Activated CD4-positive, alpha-beta T cell treated with anti-CD3 and anti-CD28 coated beads, Interleukin-2, Interleukin-4, amounts not matched to agents 100 ng/mL and 50 ng/mL, durations not matched to agents 16 hours and 8 hours (primary cell): ENCODE measurements around the gene PQBP1.

ENCODE experiments used
- DNase-seq: peaks from one replicate; pipeline ENCODE4 v3.0.0-alpha.2; 2020; ENCODE audit warnings: low spot score

PQBP1 gene

DNA sequence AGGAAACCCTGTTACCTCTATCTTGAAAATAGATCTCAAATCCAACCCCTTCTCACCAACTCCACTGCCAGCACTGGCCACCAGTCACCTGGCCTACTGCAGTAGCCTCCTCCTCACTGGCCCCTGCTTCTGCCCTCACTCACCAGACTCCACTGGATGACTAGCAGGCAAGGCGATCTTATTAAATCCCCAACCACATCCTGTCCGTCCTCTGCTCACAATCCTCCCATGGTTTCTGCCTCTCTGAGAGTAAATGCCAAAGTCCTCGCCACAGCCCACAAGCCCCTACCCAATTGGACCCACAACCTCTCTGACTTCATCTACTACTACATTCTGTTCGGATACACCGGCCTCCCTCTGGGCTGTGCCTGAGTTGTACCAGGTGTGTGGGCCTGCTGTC is 26.5 kb downstream of the PQBP1 start:
- no peak for DNase-seq

DNA sequence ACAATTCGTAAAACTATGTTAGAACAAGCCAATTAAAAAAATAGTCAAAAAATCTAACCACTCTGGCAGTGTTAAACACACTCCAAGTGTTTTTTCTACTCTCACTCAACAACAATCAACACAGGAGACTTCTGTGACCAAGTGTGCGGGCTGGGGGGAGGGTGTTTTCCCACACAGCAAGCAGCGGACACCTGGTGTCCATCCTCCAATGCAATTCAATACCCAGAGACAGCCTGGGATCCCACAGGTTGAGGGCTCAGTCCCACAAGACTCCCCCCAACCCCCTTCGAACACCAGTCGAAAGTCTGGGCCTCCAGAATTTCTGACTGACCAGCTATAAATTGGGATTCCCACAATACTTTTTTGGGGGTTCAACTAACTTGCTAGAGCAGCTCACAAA is 29.4 kb downstream of the PQBP1 start:
- no peak for DNase-seq

DNA sequence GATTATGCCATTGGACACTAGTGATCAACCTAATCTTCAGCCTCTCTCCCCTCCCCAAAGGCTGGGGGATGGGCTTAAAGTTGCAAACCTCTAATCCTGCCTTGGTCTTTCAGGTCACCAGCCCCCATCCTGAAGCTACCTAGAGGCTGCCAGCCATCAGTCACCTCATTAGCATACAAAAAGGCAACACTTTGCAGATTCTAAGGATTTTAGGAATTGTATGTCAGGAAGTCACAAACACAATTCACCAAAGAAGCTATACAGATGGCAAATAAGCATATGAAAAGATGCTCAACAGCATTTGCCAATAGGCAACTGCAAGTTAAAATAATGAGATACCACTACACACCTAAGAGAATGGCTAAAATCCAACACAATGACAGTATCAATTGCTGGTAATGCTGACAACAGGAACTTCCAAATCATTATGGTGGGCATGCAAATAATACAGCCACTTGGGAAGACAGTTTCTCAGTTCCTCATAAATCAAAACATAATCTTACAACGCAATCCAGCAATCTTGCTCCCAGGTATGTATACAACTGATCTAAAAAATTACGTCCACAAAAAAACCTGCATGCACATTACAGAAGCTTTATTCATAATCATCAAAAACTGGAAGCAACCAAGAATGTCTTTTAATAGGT is 30.1 kb downstream of the PQBP1 start:
- DNase-seq: no peak

DNA sequence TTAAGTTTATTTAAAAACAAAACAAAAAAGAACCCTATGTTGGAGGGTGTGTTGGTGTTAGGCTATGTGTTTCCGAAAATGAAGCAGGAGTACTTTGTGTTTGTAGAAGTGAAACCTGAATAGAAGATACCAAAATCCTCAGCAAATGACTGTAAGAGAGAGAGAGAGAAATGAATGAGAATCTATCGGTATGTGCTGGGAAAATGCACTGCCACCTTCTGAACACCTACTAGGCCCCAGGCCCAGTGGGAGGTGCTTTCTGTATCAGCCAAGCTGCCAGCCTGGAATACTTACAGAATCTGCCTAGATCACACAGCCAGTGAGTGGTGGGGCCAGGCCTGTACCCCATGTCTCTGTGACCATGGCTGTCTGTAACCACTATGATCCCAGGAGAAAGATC is 36.0 kb downstream of the PQBP1 start:
- DNase-seq: no peak

DNA sequence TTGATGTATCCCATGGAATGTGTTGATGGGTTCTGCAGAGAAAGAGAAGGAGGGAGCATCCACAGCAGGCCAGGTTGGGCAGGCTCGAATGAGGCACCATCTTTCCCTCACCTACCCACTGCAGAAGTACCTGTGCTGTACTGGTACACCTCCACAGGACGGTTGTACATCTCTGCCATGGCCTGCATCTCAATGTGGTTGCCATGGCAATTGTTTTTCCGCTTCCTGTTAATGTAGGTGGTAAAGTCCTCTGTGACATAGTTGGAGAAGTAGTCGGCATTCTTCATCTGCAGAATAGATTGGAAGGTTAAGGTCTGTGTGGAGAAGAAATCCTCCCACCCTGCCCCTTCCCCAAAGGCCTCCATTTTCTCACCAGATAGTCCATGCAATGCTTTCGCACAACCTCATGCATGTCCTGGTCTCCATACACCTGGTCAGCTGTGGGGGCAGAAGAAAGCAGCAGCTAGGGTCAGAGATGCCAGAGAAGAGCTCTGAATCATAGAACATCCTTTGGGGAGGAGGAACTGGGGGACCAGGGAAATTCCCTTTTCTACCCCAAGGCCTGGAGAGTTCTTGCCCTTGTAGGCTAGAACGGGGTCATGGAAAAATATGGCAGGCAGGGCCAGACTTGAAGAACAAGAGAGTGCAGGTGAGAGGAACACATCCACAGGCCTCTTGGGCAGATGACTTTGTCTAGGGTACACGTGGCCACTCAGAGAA is 37.0 kb downstream of the PQBP1 start:
- no peak for DNase-seq

DNA sequence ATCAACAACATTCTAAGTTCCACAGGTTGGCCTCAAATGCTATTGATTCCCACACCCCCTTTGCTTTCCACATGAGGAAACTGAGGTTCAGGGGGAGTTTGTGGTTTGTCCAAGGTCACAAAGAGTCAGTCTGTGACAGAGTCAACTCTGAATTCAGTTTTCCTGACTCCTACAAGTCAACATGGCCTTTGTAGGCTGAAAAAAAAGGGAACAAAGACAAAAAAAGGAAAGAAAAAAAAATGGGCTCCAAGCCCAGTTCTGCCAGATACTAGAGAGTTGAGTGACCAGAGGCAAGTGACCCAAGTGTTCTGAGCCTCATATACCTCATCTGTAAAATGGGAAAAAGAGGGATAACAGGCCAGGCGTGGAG is 37.6 kb downstream of the PQBP1 start:
- DNase-seq: no peak

DNA sequence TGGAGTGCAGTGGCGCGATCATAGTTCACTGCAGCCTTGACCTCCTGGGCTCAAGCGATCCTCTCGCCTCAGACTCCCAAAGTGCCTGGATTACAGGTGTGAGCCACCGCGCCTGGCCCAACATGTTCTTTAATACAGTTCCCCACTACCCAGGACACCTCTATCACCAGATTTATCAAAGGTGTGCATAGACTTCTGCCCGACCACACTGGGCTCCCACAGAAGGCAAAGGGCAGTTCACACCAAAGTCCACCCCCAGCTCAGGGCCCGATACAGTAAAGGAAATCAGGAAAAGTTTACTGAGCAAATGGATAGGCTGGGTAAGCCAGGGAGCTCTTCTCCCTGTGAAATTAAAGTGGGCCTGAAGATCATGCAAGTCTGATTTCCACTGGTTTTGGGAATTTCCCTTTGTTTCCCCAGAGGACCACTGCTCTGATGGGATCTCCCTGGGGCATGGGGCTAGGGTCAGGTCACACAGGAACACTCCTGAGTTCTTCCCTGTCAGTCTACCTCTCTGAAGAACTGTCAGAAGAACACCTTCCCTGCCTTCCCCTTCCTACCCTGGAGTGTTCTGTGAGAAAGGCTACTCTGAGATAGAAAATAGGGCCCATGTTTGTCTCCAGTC is 38.8 kb downstream of the PQBP1 start:
- DNase-seq: no peak

DNA sequence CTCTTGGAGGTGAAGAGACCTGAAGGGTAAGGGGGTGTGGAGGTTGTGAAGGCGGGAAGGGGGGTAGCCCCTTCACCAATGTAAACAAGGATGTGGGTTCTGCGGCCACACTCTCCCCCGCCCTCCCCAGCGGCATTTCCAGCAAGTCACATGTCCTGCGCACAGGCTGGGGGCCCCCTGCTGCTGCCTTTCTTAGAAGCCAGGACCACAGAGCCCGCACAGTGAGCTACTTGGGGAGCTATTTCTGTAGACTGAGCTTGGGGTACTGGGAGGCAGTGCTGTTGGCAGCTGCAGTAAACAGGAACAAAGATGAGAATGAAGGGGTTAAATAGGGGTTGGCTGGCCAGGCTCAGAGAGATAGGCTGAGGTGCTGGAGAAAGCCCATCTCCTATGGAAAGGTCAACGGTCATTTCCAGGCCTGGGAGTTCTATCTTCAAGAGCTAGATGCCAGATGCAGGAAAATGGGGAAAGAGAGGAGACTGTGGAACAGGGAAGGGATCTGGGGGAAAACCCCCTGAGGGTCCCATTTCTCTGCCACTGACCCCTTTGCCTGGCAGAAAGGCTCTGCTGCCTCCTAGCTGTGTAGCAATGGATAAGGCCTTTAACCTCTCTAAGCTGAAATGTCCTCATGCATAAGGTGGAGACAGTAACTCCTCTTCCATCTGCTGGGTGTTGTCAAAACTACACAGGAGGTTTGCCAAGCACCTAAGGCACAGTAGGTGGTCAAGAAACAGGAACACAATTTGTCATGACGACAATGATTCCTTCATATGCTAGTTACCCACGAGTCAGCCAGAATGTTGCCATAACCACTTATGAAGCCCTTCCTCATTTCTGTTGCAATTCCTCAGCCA is 39.6 kb downstream of the PQBP1 start:
- DNase-seq: peak; percentile 94

DNA sequence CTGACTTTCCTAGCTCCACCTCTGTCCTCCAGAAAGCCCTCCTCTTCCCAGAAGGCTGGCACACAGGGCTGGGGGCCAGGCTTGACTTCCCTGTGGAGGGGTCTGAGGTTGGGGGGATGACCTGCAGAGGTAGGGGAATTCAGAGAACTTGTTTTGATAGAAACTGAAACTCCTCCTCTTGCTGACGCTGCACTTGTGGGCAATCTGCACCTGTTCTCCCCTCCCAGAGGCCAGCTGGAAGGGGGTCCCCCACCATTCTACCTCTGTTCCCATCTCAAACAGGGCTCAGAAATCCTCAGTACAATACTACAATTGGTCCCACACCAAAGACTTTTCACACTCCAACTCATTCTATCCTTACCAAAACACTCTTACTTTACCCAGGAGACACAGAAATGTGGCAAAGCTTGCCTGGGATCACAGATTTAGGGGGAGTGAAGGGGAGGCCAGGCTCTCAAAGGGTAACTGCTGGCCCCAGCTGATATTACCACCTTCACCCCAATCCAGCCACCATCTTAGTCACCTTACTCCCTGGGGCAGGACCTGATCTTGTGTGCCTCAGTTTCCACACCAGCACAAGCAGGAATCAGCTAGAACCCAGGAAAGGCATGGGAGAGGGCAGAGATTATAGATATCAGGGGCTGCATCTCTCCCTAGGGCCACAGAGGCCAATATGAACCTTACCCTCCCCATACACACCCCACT is 41.1 kb downstream of the PQBP1 start:
- DNase-seq: peak; percentile 88

DNA sequence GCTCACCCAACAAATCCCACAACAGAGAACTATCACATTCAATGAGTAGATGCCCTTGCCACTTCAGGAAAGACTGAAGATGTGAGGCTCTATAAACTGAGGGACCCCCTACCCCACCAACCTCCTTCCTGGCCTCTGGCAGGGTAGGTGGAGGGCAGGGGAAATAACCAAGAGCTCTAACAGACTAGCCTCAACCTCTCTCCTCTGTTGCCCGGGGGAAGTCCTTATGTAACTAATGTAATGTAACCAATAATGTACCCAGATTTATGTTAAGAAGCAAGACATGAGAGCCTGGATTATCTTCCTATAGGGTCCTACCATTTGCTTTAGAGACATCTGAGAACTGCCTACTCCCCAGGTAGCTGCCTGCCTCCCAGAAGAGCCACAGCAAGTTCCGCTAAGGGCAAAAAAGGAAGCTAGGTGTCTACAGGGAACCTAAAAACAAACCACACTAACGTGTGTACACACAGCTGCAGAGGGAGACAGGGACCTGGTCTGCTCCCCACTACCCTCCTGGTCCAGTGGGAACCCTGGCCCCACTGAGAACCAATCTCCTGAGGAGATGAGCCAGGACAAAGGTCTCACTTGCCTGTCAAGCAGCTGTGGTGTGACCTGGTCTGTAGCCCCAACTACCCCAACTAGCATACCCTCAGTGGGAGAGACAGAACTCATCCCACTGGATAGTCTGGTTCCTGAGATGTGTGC is 41.9 kb downstream of the PQBP1 start:
- no peak for DNase-seq

DNA sequence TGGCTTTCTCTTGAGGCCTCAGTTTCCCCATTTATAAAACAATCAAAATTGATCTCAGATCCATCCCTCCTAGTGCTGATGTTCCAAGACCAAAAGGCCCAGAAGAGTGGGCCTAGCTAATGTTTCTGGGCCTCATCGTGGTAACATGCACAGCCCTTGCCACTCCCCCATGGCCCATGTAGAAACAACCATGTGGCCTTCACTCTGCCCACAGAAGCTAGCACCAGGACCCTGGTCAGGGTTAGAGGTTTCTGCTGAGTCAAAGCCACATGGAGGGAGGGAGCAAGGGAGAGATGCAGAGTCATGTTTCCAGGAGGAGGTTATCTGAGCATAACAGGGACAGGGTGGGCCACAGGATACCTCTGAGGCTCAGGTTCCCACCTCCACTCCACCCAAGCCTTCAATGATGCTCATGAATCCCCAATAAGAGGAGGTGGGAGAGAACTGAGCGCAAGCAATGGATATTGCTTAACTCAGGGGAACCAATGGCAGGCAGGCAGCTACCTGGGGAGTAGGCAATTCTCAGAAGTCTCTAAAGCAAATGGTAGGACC is 42.8 kb downstream of the PQBP1 start:
- no peak for DNase-seq

DNA sequence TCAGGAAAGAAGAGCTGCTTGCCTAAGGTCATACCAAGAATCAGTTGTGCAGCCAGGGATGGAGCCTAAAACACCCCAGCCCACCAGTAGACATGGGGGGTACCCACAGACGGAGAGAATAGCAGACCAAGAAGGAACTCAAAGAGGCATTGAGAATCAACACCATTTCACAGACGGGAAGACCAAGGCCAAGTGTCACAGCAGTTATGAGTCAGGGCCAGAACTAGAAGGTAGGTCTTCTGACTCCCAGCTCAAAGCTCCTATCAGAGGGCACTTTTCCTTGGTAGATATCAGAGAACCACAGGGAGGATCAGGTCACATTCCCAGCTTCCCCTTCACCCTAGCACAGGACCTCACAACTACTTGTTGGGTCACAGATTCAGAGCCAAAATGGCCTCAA is 45.2 kb downstream of the PQBP1 start:
- no peak for DNase-seq

DNA sequence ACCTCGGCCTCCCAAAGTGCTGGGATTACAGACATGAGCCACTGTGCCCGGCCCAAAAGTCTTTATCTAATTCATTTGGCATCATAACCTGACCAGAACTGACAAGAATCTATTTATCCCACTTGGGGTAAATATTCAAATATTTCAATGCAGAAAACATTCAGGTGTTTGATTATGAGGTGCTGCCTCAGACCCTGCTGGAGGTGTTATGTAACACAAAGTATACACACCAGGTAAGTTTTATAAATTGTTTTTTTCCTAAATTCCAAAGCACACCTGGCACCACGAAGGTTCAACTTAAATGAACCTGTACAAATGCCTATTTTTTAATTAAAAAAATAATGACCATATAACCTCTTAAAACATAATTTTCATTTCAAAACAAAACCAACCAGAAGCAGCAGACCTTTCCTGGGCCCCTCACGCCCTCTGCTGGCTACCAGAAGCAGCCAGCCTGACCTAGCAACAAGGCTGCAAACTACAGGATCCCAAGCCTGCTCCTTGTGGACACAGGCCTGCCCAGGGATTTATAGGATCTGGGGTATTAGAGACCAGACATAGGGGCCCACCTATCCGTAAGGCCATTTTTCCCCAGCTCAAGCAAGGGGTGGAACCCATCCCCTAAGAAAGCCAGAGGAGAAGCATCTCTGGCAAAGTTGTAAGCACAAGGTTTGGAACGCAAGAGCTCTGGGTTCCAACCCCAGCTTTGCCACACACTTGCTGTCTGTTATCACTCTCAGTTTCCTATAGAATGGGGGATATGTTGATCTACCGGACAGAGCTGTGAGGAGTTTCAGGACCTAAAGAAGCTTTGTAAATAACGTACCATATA is 48.0 kb downstream of the PQBP1 start:
- peak; percentile 65 for DNase-seq

DNA sequence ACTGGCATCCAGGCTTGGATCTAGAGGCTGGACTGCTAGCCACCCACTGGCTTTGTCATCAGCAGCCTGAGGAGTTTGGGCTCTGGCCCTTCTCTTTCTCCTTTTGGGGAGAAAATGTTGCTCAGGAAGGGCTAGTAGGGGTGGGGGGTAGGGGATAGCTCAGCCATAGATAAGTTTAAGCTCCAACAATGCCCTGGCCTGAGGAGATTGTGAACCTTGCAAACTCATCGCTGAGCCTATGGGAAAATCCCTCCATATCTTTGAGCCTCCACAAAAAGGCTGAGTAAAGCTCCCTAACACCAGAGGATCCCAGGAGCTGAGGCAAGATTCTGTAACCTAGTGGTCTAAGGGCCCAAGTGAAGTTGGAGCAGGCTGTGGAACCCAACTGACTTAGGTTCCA is 50.9 kb downstream of the PQBP1 start:
- no peak for DNase-seq
